ENCODE results near the gene BAIAP3. TPM values are rescaled to one million over a fixed set of nuclear protein-coding genes. Genes with fewer than 3 reads are reported as not detected.

BAIAP3 gene
- 1 to 10 TPM; 5.4 to 7.6 (median 5.8) TPM for total RNA-seq
- long read RNA-seq = 0 reads

GRCh38 chr16:1333149-1333812 is at the start of gene BAIAP3:
Gene BAIAP3, plus strand, starts transcription at chr16:1333645. Its CDS starts 4,905 bp downstream, at chr16:1338550.
- intact Hi-C loops (cut with DNase I) = no loop called here
- H3K27me3 ChIP-seq = peaks cover 0 to 8% of the 10 kb centered on the region in 2 donors
- TF ChIP-seq POLR2A (IDR thresholded peaks at IDR 0.05) (peak; percentile 37), CTCF (IDR thresholded peaks at IDR 0.05) (no peak)
- H3K9me3 ChIP-seq = no peaks in the 10 kb centered on the region
- peak; percentile 60 to 77 (median 64) for ATAC-seq
- peaks cover 0 to 24% (median 9%) of the 10 kb centered on the region in 4 donors for H3K4me1 ChIP-seq
- peak within 1 kb of the TSS; percentile 21 to 39 (median 22) for H3K4me3 ChIP-seq
- DNase-seq = peak in 1 of 3 donors; percentile 65
- no peaks in the 10 kb centered on the region for H3K36me3 ChIP-seq
- peak within 1 kb of the TSS in 1 of 3 donors; percentile 29 for H3K27ac ChIP-seq
- 0% methylated on average over 3 of the region's 83 CpGs for WGBS (ENCODE audit: insufficient coverage, low coverage, low lambda C conversion rate, missing lambda C conversion rate)

GRCh38 chr16:1283996-1284616 is 49.3 kb upstream of the BAIAP3 start:
- Histone ChIP-seq H3K4me1 (no peaks in the 10 kb centered on the region), H3K27me3 (no peaks in the 10 kb centered on the region), H3K4me3 (no peak overlapping the region), H3K36me3 (no peaks in the 10 kb centered on the region), H3K27ac (no peak overlapping the region), H3K9me3 (no peaks in the 10 kb centered on the region)
- no peak for TF ChIP-seq CTCF (IDR thresholded peaks at IDR 0.05)
- TF ChIP-seq POLR2A (IDR thresholded peaks at IDR 0.05) = no peak
- intact Hi-C loops (cut with DNase I) = no loop called here
- ATAC-seq (no peak), DNase-seq (no peak)
- 72% methylated on average over 4 of the region's 16 CpGs for WGBS (ENCODE audit: insufficient coverage, low coverage, low lambda C conversion rate, missing lambda C conversion rate)

GRCh38 chr16:1285669-1286512 is 47.6 kb upstream of the BAIAP3 start:
- ATAC-seq = no peak
- no peak for DNase-seq
- 61% methylated on average over 10 of the region's 38 CpGs for WGBS (ENCODE audit: insufficient coverage, low coverage, low lambda C conversion rate, missing lambda C conversion rate)
- Histone ChIP-seq H3K4me3 (no peak overlapping the region), H3K36me3 (no peaks in the 10 kb centered on the region), H3K27me3 (no peaks in the 10 kb centered on the region), H3K27ac (no peak overlapping the region), H3K9me3 (no peaks in the 10 kb centered on the region), H3K4me1 (peaks cover 0 to 9% (median 2%) of the 10 kb centered on the region in 4 donors)
- intact Hi-C loops (cut with DNase I) = no loop called here
- no peak for TF ChIP-seq POLR2A (IDR thresholded peaks at IDR 0.05)
- no peak for TF ChIP-seq CTCF (IDR thresholded peaks at IDR 0.05)

GRCh38 chr16:1286513-1287094 is 46.8 kb upstream of the BAIAP3 start:
- no peaks in the 10 kb centered on the region for H3K9me3 ChIP-seq
- H3K36me3 ChIP-seq = no peaks in the 10 kb centered on the region
- H3K27me3 ChIP-seq = no peaks in the 10 kb centered on the region
- DNase-seq (no peak), ATAC-seq (no peak)
- peaks cover 0 to 16% (median 2%) of the 10 kb centered on the region in 4 donors for H3K4me1 ChIP-seq
- H3K27ac ChIP-seq = no peak overlapping the region
- TF ChIP-seq CTCF (IDR thresholded peaks at IDR 0.05) = no peak
- TF ChIP-seq POLR2A (IDR thresholded peaks at IDR 0.05) = no peak
- WGBS (ENCODE audit: insufficient coverage, low coverage, low lambda C conversion rate, missing lambda C conversion rate) = no CpG with 5 or more reads among the region's 25 CpGs
- H3K4me3 ChIP-seq = no peak overlapping the region
- intact Hi-C loops (cut with DNase I) = no loop called here

Measured in right lobe of liver (tissue), 6 donors.